Liver (tissue), 9 donors: ENCODE results near the gene LRCOL1. TPM values are rescaled to one million over a fixed set of nuclear protein-coding genes. Genes with fewer than 3 reads are reported as not detected.

ENCODE experiments used
- DNase-seq: peaks from one replicate; pipeline ENCODE4 v3.0.0-alpha.2; 2017; ENCODE audit warnings: low spot score
- H3K27ac ChIP-seq, 2 donors: one replicate each; pipeline ENCODE4 v1.7.0; 2013; ENCODE audit warnings: inconsistent platforms in 2 of 2, low read length in 2 of 2, control low read depth in 1 of 2, low read depth in 1 of 2, mild to moderate bottlenecking in 1 of 2
- H3K27me3 ChIP-seq, 4 donors: one replicate each; pipeline versions ENCODE4 v1.6.1 to v1.7.0; 2013; ENCODE audit warnings: low read length in 3 of 4, inconsistent platforms in 1 of 4, mild to moderate bottlenecking in 1 of 4, moderate library complexity in 1 of 4; ENCODE audit not compliant: control insufficient read depth in 4 of 4, insufficient read depth in 4 of 4
- H3K36me3 ChIP-seq, 4 donors: one replicate each; pipeline versions ENCODE4 v1.6.1 to v1.7.0; 2013; ENCODE audit warnings: low read length in 3 of 4, mild to moderate bottlenecking in 3 of 4, low read depth in 1 of 4, moderate library complexity in 1 of 4; ENCODE audit not compliant: control insufficient read depth in 4 of 4, insufficient read depth in 3 of 4
- H3K4me1 ChIP-seq, 4 donors: one replicate each; pipeline versions ENCODE4 v1.6.1 to v1.7.0; 2013; ENCODE audit warnings: low read length in 3 of 4, mild to moderate bottlenecking in 3 of 4, moderate library complexity in 1 of 4; ENCODE audit not compliant: control insufficient read depth in 4 of 4, insufficient read depth in 4 of 4
- H3K4me3 ChIP-seq, 3 donors: one replicate each; pipeline versions ENCODE4 v1.6.1 to v1.7.0; 2013; ENCODE audit warnings: low read length in 3 of 3, control low read depth in 1 of 3, low read depth in 1 of 3, mild to moderate bottlenecking in 1 of 3
- H3K9ac ChIP-seq, 2 donors: one replicate each; pipeline ENCODE4 v1.7.0; 2013; ENCODE audit warnings: low read length in 2 of 2, mild to moderate bottlenecking in 2 of 2, moderate library complexity in 2 of 2, control low read depth in 1 of 2, low read depth in 1 of 2
- H3K9me3 ChIP-seq, 4 donors: one replicate each; pipeline versions ENCODE4 v1.6.1 to v1.7.0; 2013; ENCODE audit warnings: low read length in 3 of 4; ENCODE audit not compliant: control insufficient read depth in 4 of 4
- ATF3 ChIP-seq: IDR thresholded peaks from 2 replicates; pipeline ENCODE4 v1.6.1; 2016; ENCODE audit warnings: antibody characterized with exemption
- CTCF ChIP-seq: fragments of 150-350 bp; IDR thresholded peaks from 2 replicates; pipeline ENCODE4 v1.5.1; 2017; ENCODE audit warnings: improper control_type of control experiment, low read depth, low read length; ENCODE audit not compliant: missing input control
- EGR1 ChIP-seq, 2 donors: IDR thresholded peaks; 2 replicates each; pipeline ENCODE4 v1.6.1; 2016 to 2018; ENCODE audit warnings: antibody characterized with exemption in 2 of 2, low read depth in 2 of 2
- FOXA1 ChIP-seq: IDR thresholded peaks from 2 replicates; pipeline ENCODE4 v1.6.1; 2016; ENCODE audit warnings: antibody characterized with exemption
- FOXA2 ChIP-seq: IDR thresholded peaks from 2 replicates; pipeline ENCODE4 v1.6.1; 2016; ENCODE audit warnings: antibody characterized with exemption
- GABPA ChIP-seq, 2 donors: IDR thresholded peaks in 1 of 2; conservative IDR thresholded peaks in 1 of 2; 2 replicates each; pipeline ENCODE4 v1.6.1; 2016; ENCODE audit warnings: antibody characterized with exemption in 2 of 2, mild to moderate bottlenecking in 1 of 2, moderate library complexity in 1 of 2
- HNF4A ChIP-seq, 2 donors: conservative IDR thresholded peaks; 2 replicates each; pipeline ENCODE4 v1.6.1; 2016; ENCODE audit warnings: antibody characterized with exemption in 2 of 2, mild to moderate bottlenecking in 2 of 2
- HNF4G ChIP-seq: IDR thresholded peaks from 2 replicates; pipeline ENCODE4 v1.6.1; 2016; ENCODE audit warnings: antibody characterized with exemption
- JUND ChIP-seq, 2 donors: IDR thresholded peaks; 2 replicates each; pipeline ENCODE4 v1.6.1; 2016; ENCODE audit warnings: antibody characterized with exemption in 2 of 2
- MAX ChIP-seq: IDR thresholded peaks from 2 replicates; pipeline ENCODE4 v1.6.1; 2016; ENCODE audit warnings: antibody characterized with exemption
- NR2F2 ChIP-seq: IDR thresholded peaks from 2 replicates; pipeline ENCODE4 v1.6.1; 2016; ENCODE audit warnings: antibody characterized with exemption
- RAD21 ChIP-seq, 2 donors: IDR thresholded peaks; 2 replicates each; pipeline ENCODE4 v1.6.1; 2016; ENCODE audit warnings: antibody characterized with exemption in 2 of 2, mild to moderate bottlenecking in 2 of 2
- REST ChIP-seq: IDR thresholded peaks from 2 replicates; pipeline ENCODE4 v1.6.1; 2016; ENCODE audit warnings: antibody characterized with exemption, mild to moderate bottlenecking
- RXRA ChIP-seq, 2 donors: IDR thresholded peaks; 2 replicates each; pipeline ENCODE4 v1.6.1; 2017 to 2018; ENCODE audit warnings: antibody characterized with exemption in 2 of 2, mild to moderate bottlenecking in 1 of 2
- SP1 ChIP-seq: IDR thresholded peaks from 2 replicates; pipeline ENCODE4 v1.6.1; 2018; ENCODE audit warnings: antibody characterized with exemption, mild to moderate bottlenecking
- TAF1 ChIP-seq: conservative IDR thresholded peaks from 2 replicates; pipeline ENCODE4 v1.6.1; 2016; ENCODE audit warnings: antibody characterized with exemption, mild to moderate bottlenecking
- YY1 ChIP-seq: IDR thresholded peaks from 2 replicates; pipeline ENCODE4 v1.6.1; 2016; ENCODE audit warnings: antibody characterized with exemption, mild to moderate bottlenecking
- ZBTB33 ChIP-seq: IDR thresholded peaks from 2 replicates; pipeline ENCODE4 v1.6.1; 2016; ENCODE audit warnings: antibody characterized with exemption
- WGBS: extraction: QIAGEN DNeasy Blood & Tissue Kit; methylation state at CpG from one replicate; pipeline ENCODE4 v1.1.7; 2013; 5-methylcytosine and 5-hydroxymethylcytosine counted together
- polyA plus RNA-seq, 2 donors: library from polyadenylated mRNA; stranded (reverse) in 1 of 2; unstranded in 1 of 2; fragments of 200-250 nt in 1 of 2; fragments of >200 nt in 1 of 2; fragmentation: Nextera tagmentation in 1 of 2; extraction: Ambion mirVana in 1 of 2; gene quantifications; one replicate each; pipeline versions ENCODE4 v1.2.1 to v1.2.3, GENCODE V29; 2013 to 2015
- total RNA-seq, 2 donors: library from RNA; depleted of rRNA; stranded (reverse); fragments of >200 nt; gene quantifications; one replicate each; pipeline ENCODE4 v1.2.3, GENCODE V29; 2014
- donor health status: healthy.
- donor health status: healthy.
- donor health status: healthy.
- donor health status: healthy.
- donor health status: healthy.

LRCOL1 gene
- total and polyA plus RNA-seq, 4 donors: 2.6 to 40.7 (median 5.9) TPM; not detected in 1

- Histone ChIP-seq H3K36me3 (peaks cover 4 to 34% (median 6%) of the 10 kb centered on the region in 4 donors), H3K27ac (no peak overlapping the region)
Measured at GRCh38 chr12:132582058-132582420, 28.3 kb downstream of the LRCOL1 start.

GRCh38 chr12:132581348-132582057, 28.9 kb downstream of the LRCOL1 start:
- 84% methylated on average over 17 of the region's 17 CpGs for WGBS
- DNase-seq: no peak
- Histone ChIP-seq H3K9me3 (no peaks in the 10 kb centered on the region), H3K4me3 (no peak overlapping the region), H3K4me1 (no peaks in the 10 kb centered on the region), H3K9ac (no peak overlapping the region), H3K36me3 (peaks cover 4 to 40% (median 8%) of the 10 kb centered on the region in 4 donors), H3K27me3 (no peaks in the 10 kb centered on the region), H3K27ac (no peak overlapping the region)
- TF ChIP-seq SP1: no peak
- TF ChIP-seq FOXA1: no peak
- TF ChIP-seq EGR1 (IDR thresholded peaks at IDR 0.05; ENCODE audit: low read depth in 2 of 2): no peak
- no peak for TF ChIP-seq REST
- TF ChIP-seq FOXA2: no peak
- no peak for TF ChIP-seq HNF4A (conservative IDR thresholded peaks at IDR 0.05)
- no peak for TF ChIP-seq CTCF
- TF ChIP-seq HNF4G: no peak
- no peak for TF ChIP-seq JUND (IDR thresholded peaks at IDR 0.05)
- TF ChIP-seq RAD21 (IDR thresholded peaks at IDR 0.05): no peak
- no peak for TF ChIP-seq YY1
- TF ChIP-seq MAX: no peak
- TF ChIP-seq ATF3: no peak
- no peak for TF ChIP-seq GABPA (IDR thresholded peaks at IDR 0.05 in 1 of 2, conservative IDR thresholded peaks at IDR 0.05 in 1 of 2)
- TF ChIP-seq RXRA (IDR thresholded peaks at IDR 0.05): no peak
- no peak for TF ChIP-seq NR2F2
- no peak for TF ChIP-seq TAF1

More at GRCh38 chr12:132582058-132582420, 28.3 kb downstream of the LRCOL1 start:
- Histone ChIP-seq H3K27me3 (no peaks in the 10 kb centered on the region), H3K9ac (no peak overlapping the region), H3K4me1 (no peaks in the 10 kb centered on the region), H3K4me3 (no peak overlapping the region), H3K9me3 (no peaks in the 10 kb centered on the region)
- TF ChIP-seq SP1 (no peak), HNF4A (conservative IDR thresholded peaks at IDR 0.05) (no peak), GABPA (IDR thresholded peaks at IDR 0.05 in 1 of 2, conservative IDR thresholded peaks at IDR 0.05 in 1 of 2) (no peak), TAF1 (no peak), ZBTB33 (no peak)
- WGBS: 79% methylated on average over 24 of the region's 24 CpGs
- DNase-seq: no peak
